ENCODE data around the gene RABGAP1L. TPM values are rescaled to one million over a fixed set of nuclear protein-coding genes. Genes with fewer than 3 reads are reported as not detected.
"Not testable (repeated sequence)": the region's sequence is repeated elsewhere in the genome, so short reads cannot be mapped to it uniquely, and the experiment has no call there.

Gene RABGAP1L
- total and polyA plus RNA-seq, 7 experiments from 2014 or later, result 38.4 to 97.4 (median 55.1) TPM

- H3K36me3 Mint-ChIP-seq, result peaks cover 0 to 49% (median 38%) of the 10 kb centered on the region in 5 donors
- H3K27me3 ChIP-seq (ENCODE audit: control insufficient read depth in 2 of 2, insufficient read depth in 2 of 2, low read length in 2 of 2), result no peaks in the 10 kb centered on the region
- ATAC-seq, result no peak
- H3K4me1 Mint-ChIP-seq, result no peaks in the 10 kb centered on the region
- peaks cover 0 to 25% (median 2%) of the 10 kb centered on the region in 11 donors for H3K9me3 Mint-ChIP-seq
- H3K4me3 ChIP-seq (ENCODE audit: low read length), result no peak overlapping the region
- no peaks in the 10 kb centered on the region for H3K27me3 Mint-ChIP-seq
- H3K36me3 ChIP-seq (ENCODE audit: control insufficient read depth in 2 of 3, insufficient read depth in 3 of 3, low read length in 3 of 3), result no peaks in the 10 kb centered on the region
- H3K27ac ChIP-seq (ENCODE audit: low read depth, low read length), result no peak overlapping the region
- DNase-seq, result no peak
- no peak overlapping the region for H3K27ac Mint-ChIP-seq
- POLR2A ChIA-PET, result no interaction called here
- no peaks in the 10 kb centered on the region for H3K4me1 ChIP-seq (ENCODE audit: control insufficient read depth in 2 of 2, insufficient read depth in 2 of 2, low read length in 2 of 2)
- H3K4me3 Mint-ChIP-seq, result no peak overlapping the region
- CTCF ChIA-PET, result interaction anchor here (1.1 kb wide), 1 partner anchor 8 kb away, joined by 3 read pairs; no protein-coding TSS in a partner anchor
- no peaks in the 10 kb centered on the region for H3K9me3 ChIP-seq (ENCODE audit: control insufficient read depth in 2 of 3, low read length in 3 of 3)
- intact Hi-C loops (cut with micrococcal nuclease), result no loop called here
Measured at GRCh38 chr1:174550296-174550695, 391.0 kb downstream of the RABGAP1L start.

- H3K4me3 ChIP-seq (ENCODE audit: low read length), result no peak overlapping the region
- Mint-ChIP-seq H3K36me3 (peaks cover 0 to 60% (median 50%) of the 10 kb centered on the region in 5 donors), H3K4me3 (no peak overlapping the region), H3K27ac (no peak overlapping the region), H3K9me3 (peaks cover 0 to 23% (median 7%) of the 10 kb centered on the region in 11 donors), H3K27me3 (no peaks in the 10 kb centered on the region), H3K4me1 (peaks cover 0 to 3% (median 0%) of the 10 kb centered on the region in 7 donors)
- intact Hi-C loops (cut with micrococcal nuclease), result no loop called here
- ChIA-PET CTCF (no interaction called here), POLR2A (no interaction called here)
- no peaks in the 10 kb centered on the region for H3K27me3 ChIP-seq (ENCODE audit: control insufficient read depth in 2 of 2, insufficient read depth in 2 of 2, low read length in 2 of 2)
- DNase-seq (no peak), ATAC-seq (no peak)
- H3K36me3 ChIP-seq (ENCODE audit: control insufficient read depth in 2 of 3, insufficient read depth in 3 of 3, low read length in 3 of 3), result no peaks in the 10 kb centered on the region
- no peaks in the 10 kb centered on the region for H3K9me3 ChIP-seq (ENCODE audit: control insufficient read depth in 2 of 3, low read length in 3 of 3)
- H3K27ac ChIP-seq (ENCODE audit: low read depth, low read length), result no peak overlapping the region
- no peaks in the 10 kb centered on the region for H3K4me1 ChIP-seq (ENCODE audit: control insufficient read depth in 2 of 2, insufficient read depth in 2 of 2, low read length in 2 of 2)
Measured at GRCh38 chr1:174556392-174556791, 397.1 kb downstream of the RABGAP1L start.

GRCh38 chr1:174568551-174568950 is 409.2 kb downstream of the RABGAP1L start:
- no peaks in the 10 kb centered on the region for H3K27me3 Mint-ChIP-seq
- H3K27me3 ChIP-seq (ENCODE audit: control insufficient read depth in 2 of 2, insufficient read depth in 2 of 2, low read length in 2 of 2), result no peaks in the 10 kb centered on the region
- no peaks in the 10 kb centered on the region for H3K9me3 ChIP-seq (ENCODE audit: control insufficient read depth in 2 of 3, low read length in 3 of 3)
- no peaks in the 10 kb centered on the region for H3K36me3 ChIP-seq (ENCODE audit: control insufficient read depth in 2 of 3, insufficient read depth in 3 of 3, low read length in 3 of 3)
- ATAC-seq (no peak), DNase-seq (no peak)
- peaks cover 0 to 1% (median 0%) of the 10 kb centered on the region in 7 donors for H3K4me1 Mint-ChIP-seq
- CTCF ChIA-PET, result no interaction called here
- H3K4me1 ChIP-seq (ENCODE audit: control insufficient read depth in 2 of 2, insufficient read depth in 2 of 2, low read length in 2 of 2), result no peaks in the 10 kb centered on the region
- H3K9me3 Mint-ChIP-seq, result peaks cover 2 to 27% (median 11%) of the 10 kb centered on the region in 11 donors
- intact Hi-C loops (cut with micrococcal nuclease), result no loop called here
- POLR2A ChIA-PET, result no interaction called here
- no peak overlapping the region for H3K4me3 ChIP-seq (ENCODE audit: low read length)
- peaks cover 0 to 71% (median 38%) of the 10 kb centered on the region in 5 donors for H3K36me3 Mint-ChIP-seq
- H3K4me3 Mint-ChIP-seq, result no peak overlapping the region
- H3K27ac ChIP-seq (ENCODE audit: low read depth, low read length), result no peak overlapping the region
- H3K27ac Mint-ChIP-seq, result no peak overlapping the region

GRCh38 chr1:174569240-174569639 is 409.9 kb downstream of the RABGAP1L start:
- H3K4me1 Mint-ChIP-seq, result peaks cover 0 to 1% (median 0%) of the 10 kb centered on the region in 7 donors
- peaks cover 0 to 71% (median 44%) of the 10 kb centered on the region in 5 donors for H3K36me3 Mint-ChIP-seq
- intact Hi-C loops (cut with micrococcal nuclease), result no loop called here
- Histone ChIP-seq H3K27ac (ENCODE audit: low read depth, low read length) (no peak overlapping the region), H3K4me3 (ENCODE audit: low read length) (no peak overlapping the region), H3K27me3 (ENCODE audit: control insufficient read depth in 2 of 2, insufficient read depth in 2 of 2, low read length in 2 of 2) (no peaks in the 10 kb centered on the region), H3K36me3 (ENCODE audit: control insufficient read depth in 2 of 3, insufficient read depth in 3 of 3, low read length in 3 of 3) (no peaks in the 10 kb centered on the region), H3K4me1 (ENCODE audit: control insufficient read depth in 2 of 2, insufficient read depth in 2 of 2, low read length in 2 of 2) (no peaks in the 10 kb centered on the region), H3K9me3 (ENCODE audit: control insufficient read depth in 2 of 3, low read length in 3 of 3) (no peaks in the 10 kb centered on the region)
- peaks cover 2 to 33% (median 13%) of the 10 kb centered on the region in 11 donors for H3K9me3 Mint-ChIP-seq
- ATAC-seq (no peak), DNase-seq (no peak)
- ChIA-PET CTCF (no interaction called here), POLR2A (no interaction called here)
- no peak overlapping the region for H3K4me3 Mint-ChIP-seq
- H3K27ac Mint-ChIP-seq, result no peak overlapping the region
- H3K27me3 Mint-ChIP-seq, result no peaks in the 10 kb centered on the region

GRCh38 chr1:174572771-174573170 is 413.5 kb downstream of the RABGAP1L start:
- Mint-ChIP-seq H3K36me3 (peaks cover 2 to 59% (median 55%) of the 10 kb centered on the region in 5 donors), H3K27ac (no peak overlapping the region), H3K4me1 (peaks cover 0 to 1% (median 0%) of the 10 kb centered on the region in 7 donors), H3K4me3 (no peak overlapping the region), H3K27me3 (no peaks in the 10 kb centered on the region), H3K9me3 (peaks cover 8 to 54% (median 31%) of the 10 kb centered on the region in 11 donors)
- ATAC-seq (no peak), DNase-seq (no peak)
- ChIA-PET CTCF (no interaction called here), POLR2A (no interaction called here)
- intact Hi-C loops (cut with micrococcal nuclease), result no loop called here
- Histone ChIP-seq H3K36me3 (ENCODE audit: control insufficient read depth in 2 of 3, insufficient read depth in 3 of 3, low read length in 3 of 3) (no peaks in the 10 kb centered on the region), H3K4me3 (ENCODE audit: low read length) (no peak overlapping the region), H3K27me3 (ENCODE audit: control insufficient read depth in 2 of 2, insufficient read depth in 2 of 2, low read length in 2 of 2) (no peaks in the 10 kb centered on the region), H3K27ac (ENCODE audit: low read depth, low read length) (no peak overlapping the region), H3K9me3 (ENCODE audit: control insufficient read depth in 2 of 3, low read length in 3 of 3) (no peaks in the 10 kb centered on the region), H3K4me1 (ENCODE audit: control insufficient read depth in 2 of 2, insufficient read depth in 2 of 2, low read length in 2 of 2) (no peaks in the 10 kb centered on the region)

GRCh38 chr1:174576120-174576519 is 416.8 kb downstream of the RABGAP1L start:
- H3K4me3 ChIP-seq (ENCODE audit: low read length); H3K9me3 ChIP-seq (ENCODE audit: control insufficient read depth in 2 of 3, low read length in 3 of 3); H3K27me3 Mint-ChIP-seq; intact Hi-C loops (cut with micrococcal nuclease); H3K27ac Mint-ChIP-seq; H3K27me3 ChIP-seq (ENCODE audit: control insufficient read depth in 2 of 2, insufficient read depth in 2 of 2, low read length in 2 of 2); CTCF ChIA-PET; H3K4me1 Mint-ChIP-seq; ATAC-seq; H3K4me1 ChIP-seq (ENCODE audit: control insufficient read depth in 2 of 2, insufficient read depth in 2 of 2, low read length in 2 of 2); H3K4me3 Mint-ChIP-seq; H3K27ac ChIP-seq (ENCODE audit: low read depth, low read length); POLR2A ChIA-PET; H3K36me3 ChIP-seq (ENCODE audit: control insufficient read depth in 2 of 3, insufficient read depth in 3 of 3, low read length in 3 of 3): not testable (repeated sequence)
- H3K36me3 Mint-ChIP-seq, result peaks cover 2 to 44% (median 38%) of the 10 kb centered on the region in 5 donors
- peaks cover 7 to 54% (median 31%) of the 10 kb centered on the region in 11 donors for H3K9me3 Mint-ChIP-seq
- DNase-seq, result peak in 1 of 9 donors; percentile 3

- H3K4me3 ChIP-seq (ENCODE audit: low read length), result no peak overlapping the region
- H3K4me1 ChIP-seq (ENCODE audit: control insufficient read depth in 2 of 2, insufficient read depth in 2 of 2, low read length in 2 of 2), result no peaks in the 10 kb centered on the region
- no peaks in the 10 kb centered on the region for H3K36me3 ChIP-seq (ENCODE audit: control insufficient read depth in 2 of 3, insufficient read depth in 3 of 3, low read length in 3 of 3)
- intact Hi-C loops (cut with micrococcal nuclease), result no loop called here
- H3K4me1 Mint-ChIP-seq, result peaks cover 0 to 5% (median 0%) of the 10 kb centered on the region in 7 donors
- no peak overlapping the region for H3K4me3 Mint-ChIP-seq
- no peaks in the 10 kb centered on the region for H3K27me3 ChIP-seq (ENCODE audit: control insufficient read depth in 2 of 2, insufficient read depth in 2 of 2, low read length in 2 of 2)
- no peak overlapping the region for H3K27ac Mint-ChIP-seq
- DNase-seq (no peak), ATAC-seq (no peak)
- H3K27ac ChIP-seq (ENCODE audit: low read depth, low read length), result no peak overlapping the region
- H3K9me3 Mint-ChIP-seq, result peaks cover 12 to 49% (median 28%) of the 10 kb centered on the region in 11 donors
- ChIA-PET CTCF (no interaction called here), POLR2A (no interaction called here)
- no peaks in the 10 kb centered on the region for H3K27me3 Mint-ChIP-seq
- peaks cover 2 to 44% (median 35%) of the 10 kb centered on the region in 5 donors for H3K36me3 Mint-ChIP-seq
- H3K9me3 ChIP-seq (ENCODE audit: control insufficient read depth in 2 of 3, low read length in 3 of 3), result no peaks in the 10 kb centered on the region
Measured at GRCh38 chr1:174577681-174578080, 418.4 kb downstream of the RABGAP1L start.

Data from naive thymus-derived CD4-positive, alpha-beta T cell (primary cell).